Activated gamma-delta T cell treated with Interleukin-2 at 50 U/mL for 16 hours (primary cell): ENCODE results near the gene MORN5.

ENCODE experiments used
- DNase-seq: peaks from one replicate; pipeline ENCODE4 v3.0.0-alpha.2; 2020

Gene MORN5

GRCh38 chr9:122239722-122240121 lies 80.0 kb downstream of the MORN5 start:
- no peak for DNase-seq

GRCh38 chr9:122244349-122244748 lies 84.6 kb downstream of the MORN5 start:
- DNase-seq = no peak

- DNase-seq = no peak
Measured at GRCh38 chr9:122246666-122247065, 87.0 kb downstream of the MORN5 start.

GRCh38 chr9:122248448-122248865 lies 88.7 kb downstream of the MORN5 start:
- no peak for DNase-seq
